HG02763 (cell line): ENCODE results near the gene ASZ1.

Experiments
- ATAC-seq: cut with Tn5 transposase; IDR thresholded peaks from one replicate; pipeline ENCODE4 v1.9.1; 2021; ENCODE audit warnings: mild to moderate bottlenecking, moderate library complexity; ENCODE audit not compliant: unreplicated experiment

ASZ1 gene

GRCh38 chr7:117403737-117404136, 23.6 kb downstream of the ASZ1 start:
- no peak for ATAC-seq

- ATAC-seq: no peak
Observed at GRCh38 chr7:117402109-117402508, 25.2 kb downstream of the ASZ1 start.

- no peak for ATAC-seq
Observed at GRCh38 chr7:117401293-117402002, 25.8 kb downstream of the ASZ1 start.

GRCh38 chr7:117399820-117400422, 27.4 kb downstream of the ASZ1 start:
- ATAC-seq: no peak

- no peak for ATAC-seq
Observed at GRCh38 chr7:117395743-117396142, 31.6 kb downstream of the ASZ1 start.

- no peak for ATAC-seq
Observed at GRCh38 chr7:117393781-117394180, 33.5 kb downstream of the ASZ1 start.

GRCh38 chr7:117389871-117390270, 37.4 kb downstream of the ASZ1 start:
- ATAC-seq: no peak

GRCh38 chr7:117386110-117386706, 41.1 kb downstream of the ASZ1 start:
- no peak for ATAC-seq

- no peak for ATAC-seq
Observed at GRCh38 chr7:117385363-117386109, 41.8 kb downstream of the ASZ1 start.

GRCh38 chr7:117384688-117385362, 42.5 kb downstream of the ASZ1 start:
- ATAC-seq: no peak

- no peak for ATAC-seq
Observed at GRCh38 chr7:117383483-117384189, 43.7 kb downstream of the ASZ1 start.

GRCh38 chr7:117383046-117383445, 44.2 kb downstream of the ASZ1 start:
- ATAC-seq: no peak

- ATAC-seq: no peak
Observed at GRCh38 chr7:117381362-117381761, 45.9 kb downstream of the ASZ1 start.

- ATAC-seq: no peak
Observed at GRCh38 chr7:117375380-117375779, 51.9 kb downstream of the ASZ1 start.

- ATAC-seq: no peak
Observed at GRCh38 chr7:117372073-117372472, 55.2 kb downstream of the ASZ1 start.

- no peak for ATAC-seq
Observed at GRCh38 chr7:117364339-117365080, 62.8 kb downstream of the ASZ1 start.

GRCh38 chr7:117362294-117362888, 64.9 kb downstream of the ASZ1 start:
- ATAC-seq: no peak

- no peak for ATAC-seq
Observed at GRCh38 chr7:117350027-117350426, 77.3 kb downstream of the ASZ1 start.

GRCh38 chr7:117349570-117349969, 77.7 kb downstream of the ASZ1 start:
- no peak for ATAC-seq
